HG03520 (cell line): ENCODE data around the gene TLE3.
"Not testable (repeated sequence)": the region's sequence is repeated elsewhere in the genome, so short reads cannot be mapped to it uniquely, and the experiment has no call there.

Experiments used
- ATAC-seq: cut with Tn5 transposase; IDR thresholded peaks from one replicate; pipeline ENCODE4 v1.9.1; 2021; ENCODE audit warnings: mild to moderate bottlenecking, moderate library complexity; ENCODE audit not compliant: unreplicated experiment

The TLE3 gene

GRCh38 chr15:70097321-70098152 lies at the start of gene TLE3:
Gene TLE3, minus strand, starts transcription at chr15:70097917. Its CDS starts 1,119 bp downstream, at chr15:70096798.
- ATAC-seq: peak; percentile 47

GRCh38 chr15:70147178-70147760 lies 49.6 kb upstream of the TLE3 start:
- no peak for ATAC-seq

GRCh38 chr15:70146771-70147170 lies 49.1 kb upstream of the TLE3 start:
- ATAC-seq: no peak

GRCh38 chr15:70146162-70146561 lies 48.4 kb upstream of the TLE3 start:
- no peak for ATAC-seq

- no peak for ATAC-seq
Observed at GRCh38 chr15:70145261-70145660, 47.5 kb upstream of the TLE3 start.

- ATAC-seq: no peak
Observed at GRCh38 chr15:70142322-70143191, 44.8 kb upstream of the TLE3 start.

- no peak for ATAC-seq
Observed at GRCh38 chr15:70142072-70142321, 44.3 kb upstream of the TLE3 start.

- ATAC-seq: no peak
Observed at GRCh38 chr15:70141376-70142071, 43.8 kb upstream of the TLE3 start.

- no peak for ATAC-seq
Observed at GRCh38 chr15:70140543-70141375, 43.0 kb upstream of the TLE3 start.

- ATAC-seq: no peak
Observed at GRCh38 chr15:70140025-70140542, 42.4 kb upstream of the TLE3 start.

GRCh38 chr15:70137967-70138366 lies 40.2 kb upstream of the TLE3 start:
- ATAC-seq: no peak

- ATAC-seq: not testable (repeated sequence)
Observed at GRCh38 chr15:70137021-70137420, 39.3 kb upstream of the TLE3 start.

- ATAC-seq: no peak
Observed at GRCh38 chr15:70133781-70134421, 36.2 kb upstream of the TLE3 start.

- ATAC-seq: no peak
Observed at GRCh38 chr15:70133296-70133695, 35.6 kb upstream of the TLE3 start.

- no peak for ATAC-seq
Observed at GRCh38 chr15:70132571-70132970, 34.9 kb upstream of the TLE3 start.

- ATAC-seq: no peak
Observed at GRCh38 chr15:70132139-70132538, 34.4 kb upstream of the TLE3 start.

GRCh38 chr15:70128414-70129140 lies 30.9 kb upstream of the TLE3 start:
- ATAC-seq: no peak

GRCh38 chr15:70127770-70128413 lies 30.2 kb upstream of the TLE3 start:
- no peak for ATAC-seq
